ENCODE data around the gene NDUFB5. TPM values are rescaled to one million over a fixed set of nuclear protein-coding genes. Genes with fewer than 3 reads are reported as not detected.
A peak's percentile ranks its signal among the peaks of the same experiment; 100 is the strongest.

Gene NDUFB5
- total and polyA plus RNA-seq, 12 donors, result 108 to 395 (median 373) TPM

GRCh38 chr3:179562591-179563270 lies 41.9 kb upstream of the NDUFB5 start, which contains the start of gene ACTL6A:
Gene ACTL6A, plus strand, starts transcription at chr3:179562926. Its CDS starts 167 bp downstream, at chr3:179563093.
- no peaks in the 10 kb centered on the region for H3K36me3 ChIP-seq
- ATAC-seq (peak; percentile 98 to 99 (median 99)), DNase-seq (peak; percentile 100)
- H3K4me3 ChIP-seq, result peak within 1 kb of the TSS; percentile 78 to 97 (median 86)
- H3K27me3 ChIP-seq, result no peaks in the 10 kb centered on the region
- intact Hi-C loops (cut with DNase I), result loop anchor here in 6 of 10 donors (1.0 to 10.0 kb wide), 11 partner anchors 40 to 240 kb away; partner anchors contain the start of genes GNB4 (in 3 of the 6), MFN1 (in 2 of the 6), MRPL47 (in 2 of the 6) and NDUFB5 (in 2 of the 6)
- TF ChIP-seq, protein P1, sequence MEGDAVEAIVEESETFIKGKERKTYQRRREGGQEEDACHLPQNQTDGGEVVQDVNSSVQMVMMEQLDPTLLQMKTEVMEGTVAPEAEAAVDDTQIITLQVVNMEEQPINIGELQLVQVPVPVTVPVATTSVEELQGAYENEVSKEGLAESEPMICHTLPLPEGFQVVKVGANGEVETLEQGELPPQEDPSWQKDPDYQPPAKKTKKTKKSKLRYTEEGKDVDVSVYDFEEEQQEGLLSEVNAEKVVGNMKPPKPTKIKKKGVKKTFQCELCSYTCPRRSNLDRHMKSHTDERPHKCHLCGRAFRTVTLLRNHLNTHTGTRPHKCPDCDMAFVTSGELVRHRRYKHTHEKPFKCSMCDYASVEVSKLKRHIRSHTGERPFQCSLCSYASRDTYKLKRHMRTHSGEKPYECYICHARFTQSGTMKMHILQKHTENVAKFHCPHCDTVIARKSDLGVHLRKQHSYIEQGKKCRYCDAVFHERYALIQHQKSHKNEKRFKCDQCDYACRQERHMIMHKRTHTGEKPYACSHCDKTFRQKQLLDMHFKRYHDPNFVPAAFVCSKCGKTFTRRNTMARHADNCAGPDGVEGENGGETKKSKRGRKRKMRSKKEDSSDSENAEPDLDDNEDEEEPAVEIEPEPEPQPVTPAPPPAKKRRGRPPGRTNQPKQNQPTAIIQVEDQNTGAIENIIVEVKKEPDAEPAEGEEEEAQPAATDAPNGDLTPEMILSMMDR (IDR thresholded peaks at IDR 0.05), result no peak
- H3K4me1 ChIP-seq, result peaks cover 0 to 25% (median 16%) of the 10 kb centered on the region in 9 donors
- no peaks in the 10 kb centered on the region for H3K9me3 ChIP-seq
- 1% methylated on average over 47 to 55 of the region's 55 CpGs for WGBS, 2 donors
- peak within 1 kb of the TSS; percentile 55 to 93 (median 88) for H3K27ac ChIP-seq

DNA sequence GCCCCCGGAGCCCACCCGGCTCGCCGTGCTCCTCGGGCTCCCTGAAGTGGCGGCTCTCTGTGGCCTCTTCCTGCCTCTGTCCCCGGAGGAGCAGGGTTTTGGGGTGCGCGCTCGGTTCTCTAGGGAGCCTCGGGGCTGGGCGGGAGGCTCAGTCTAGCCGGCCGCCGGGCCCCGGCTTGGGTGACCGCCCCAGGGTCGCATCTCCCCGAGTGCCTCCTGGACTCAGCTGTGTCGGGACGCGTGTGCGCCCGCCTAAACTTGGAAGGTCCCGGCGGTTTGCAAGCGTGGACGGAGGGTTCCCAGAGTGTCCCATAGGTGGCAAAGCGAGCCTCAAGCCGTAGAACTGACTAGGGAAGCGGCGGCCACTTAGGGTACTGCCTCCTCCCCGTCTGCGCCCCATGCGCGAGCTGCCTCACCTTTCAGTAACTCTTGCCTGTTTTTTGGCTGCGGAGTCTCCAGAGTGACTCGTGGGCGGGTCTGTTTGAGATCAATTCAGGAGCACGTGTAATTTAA lies 41.3 kb upstream of the NDUFB5 start:
- peak; percentile 31 to 84 (median 48) for ATAC-seq
- no peaks in the 10 kb centered on the region for H3K36me3 ChIP-seq
- intact Hi-C loops (cut with DNase I), result loop anchor here in 5 of 10 donors (2.0 to 10.0 kb wide), 9 partner anchors 39 to 241 kb away; partner anchors contain the start of genes GNB4 (in 3 of the 5), ZNF639 (in 2 of the 5), MFN1 (in 1 of the 5) and MRPL47 (in 1 of the 5)

GRCh38 chr3:179565496-179565895 lies 39.1 kb upstream of the NDUFB5 start:
- Histone ChIP-seq H3K9me3 (no peaks in the 10 kb centered on the region), H3K36me3 (peaks cover 0 to 15% (median 0%) of the 10 kb centered on the region in 9 donors), H3K27ac (no peak overlapping the region), H3K4me3 (no peak overlapping the region), H3K4me1 (peaks cover 0 to 20% (median 15%) of the 10 kb centered on the region in 9 donors), H3K27me3 (no peaks in the 10 kb centered on the region)
- DNase-seq (no peak), ATAC-seq (no peak)
- TF ChIP-seq, protein P1 (IDR thresholded peaks at IDR 0.05), result no peak
- intact Hi-C loops (cut with DNase I), result loop anchor here in 1 of 10 donors (10.0 kb wide), 1 partner anchor 211 kb away; no protein-coding TSS in a partner anchor
- 82 to 87% methylated on average over 3 of the region's 3 CpGs for WGBS, 2 donors

More for the DNA sequence above, 41.3 kb upstream of the NDUFB5 start:
- H3K27ac ChIP-seq, result peak overlapping the region; percentile 55 to 93 (median 88)
- DNase-seq, result peak; percentile 53 to 56
- no peaks in the 10 kb centered on the region for H3K9me3 ChIP-seq
- H3K4me3 ChIP-seq, result peak overlapping the region; percentile 78 to 97 (median 86)
- TF ChIP-seq, protein P1 (IDR thresholded peaks at IDR 0.05), result peak in 6 of 9 donors; percentile 27 to 62 (median 46)
- peaks cover 0 to 25% (median 16%) of the 10 kb centered on the region in 9 donors for H3K4me1 ChIP-seq
- H3K27me3 ChIP-seq, result no peaks in the 10 kb centered on the region
- WGBS, 2 donors, result 1% methylated on average over 38 to 40 of the region's 40 CpGs

- H3K27ac ChIP-seq, result no peak overlapping the region
- 69 to 72% methylated on average over 1 of the region's 1 CpG for WGBS, 2 donors
- no peaks in the 10 kb centered on the region for H3K9me3 ChIP-seq
- no peak for ATAC-seq
- H3K36me3 ChIP-seq, result peaks cover 0 to 100% (median 44%) of the 10 kb centered on the region in 9 donors
- intact Hi-C loops (cut with DNase I), result no loop called here
- no peak for DNase-seq
- TF ChIP-seq, protein P1 (IDR thresholded peaks at IDR 0.05), result no peak
- H3K4me3 ChIP-seq, result no peak overlapping the region
- H3K4me1 ChIP-seq, result no peaks in the 10 kb centered on the region
- no peaks in the 10 kb centered on the region for H3K27me3 ChIP-seq
Observed at GRCh38 chr3:179580992-179581391, 23.6 kb upstream of the NDUFB5 start.
